ENCODE results near the gene PPM1H.

Gene PPM1H

GRCh38 chr12:62604871-62605270, 330.1 kb downstream of the PPM1H start:
- no peak overlapping the region for H3K27ac ChIP-seq
- no peak for TF ChIP-seq CTCF (conservative IDR thresholded peaks at IDR 0.05)
- TF ChIP-seq ZFX (IDR thresholded peaks at IDR 0.05) = no peak

- no peak for TF ChIP-seq ZFX (IDR thresholded peaks at IDR 0.05)
- TF ChIP-seq CTCF (conservative IDR thresholded peaks at IDR 0.05) = no peak
- no peak overlapping the region for H3K27ac ChIP-seq
Observed at GRCh38 chr12:62604373-62604772, 330.6 kb downstream of the PPM1H start.

- H3K27ac ChIP-seq = peak overlapping the region; percentile 95
- TF ChIP-seq CTCF (conservative IDR thresholded peaks at IDR 0.05) (no peak), ZFX (IDR thresholded peaks at IDR 0.05) (no peak)
Observed at GRCh38 chr12:62603811-62604098, 331.2 kb downstream of the PPM1H start.

GRCh38 chr12:62603061-62603810, 331.7 kb downstream of the PPM1H start:
- peak overlapping the region; percentile 95 for H3K27ac ChIP-seq
- TF ChIP-seq CTCF (conservative IDR thresholded peaks at IDR 0.05) = peak; percentile 67
- no peak; the same call in 1 of the 2 replicates for TF ChIP-seq ZFX (IDR thresholded peaks at IDR 0.05)

- H3K27ac ChIP-seq = peak overlapping the region; percentile 95
- no peak for TF ChIP-seq CTCF (conservative IDR thresholded peaks at IDR 0.05)
- TF ChIP-seq ZFX (IDR thresholded peaks at IDR 0.05) = peak; percentile 85
Observed at GRCh38 chr12:62602255-62603060, 332.5 kb downstream of the PPM1H start.

- TF ChIP-seq ZFX (IDR thresholded peaks at IDR 0.05) (no peak), CTCF (conservative IDR thresholded peaks at IDR 0.05) (no peak)
- H3K27ac ChIP-seq = peak overlapping the region; percentile 95
Observed at GRCh38 chr12:62601765-62602164, 333.2 kb downstream of the PPM1H start.

GRCh38 chr12:62599854-62600437, 335.0 kb downstream of the PPM1H start:
- TF ChIP-seq CTCF (conservative IDR thresholded peaks at IDR 0.05) = no peak; the same call in 1 of the 2 replicates
- no peak for TF ChIP-seq ZFX (IDR thresholded peaks at IDR 0.05)
- H3K27ac ChIP-seq = no peak overlapping the region

Measured in C4-2B (cell line).